ENCODE data around the gene RBL2. TPM values are rescaled to one million over a fixed set of nuclear protein-coding genes. Genes with fewer than 3 reads are reported as not detected.

The RBL2 gene
- total and polyA plus RNA-seq, 7 experiments from 2014 or later, result 158 to 452 (median 253) TPM

GRCh38 chr16:53456625-53457024 is 22.4 kb downstream of the RBL2 start:
- POLR2A ChIA-PET, result interaction anchor here (0.8 to 18.1 kb wide), 17 partner anchors 8 to 83 kb away, joined by 3 to 517 read pairs (median 7); partner anchors contain the start of genes AKTIP and RBL2
- peak overlapping the region; percentile 88 to 99 (median 96) for H3K27ac Mint-ChIP-seq
- Histone ChIP-seq H3K4me1 (ENCODE audit: control insufficient read depth in 2 of 2, insufficient read depth in 2 of 2, low read length in 2 of 2) (peaks cover 75 to 84% of the 10 kb centered on the region in 2 donors), H3K27ac (ENCODE audit: low read depth, low read length) (peak overlapping the region; percentile 65), H3K9me3 (ENCODE audit: control insufficient read depth in 2 of 3, low read length in 3 of 3) (no peaks in the 10 kb centered on the region), H3K36me3 (ENCODE audit: control insufficient read depth in 2 of 3, insufficient read depth in 3 of 3, low read length in 3 of 3) (peaks cover 9 to 27% (median 18%) of the 10 kb centered on the region in 3 experiments), H3K27me3 (ENCODE audit: control insufficient read depth in 2 of 2, insufficient read depth in 2 of 2, low read length in 2 of 2) (no peaks in the 10 kb centered on the region), H3K4me3 (ENCODE audit: low read length) (peak overlapping the region; percentile 38)
- intact Hi-C loops (cut with micrococcal nuclease), result loop anchor here (1.0 to 5.0 kb wide), 10 partner anchors 9 to 326 kb away; partner anchors contain the start of genes AKTIP (in 2 of the 2), FTO (in 1 of the 2) and RPGRIP1L (in 1 of the 2)
- H3K27me3 Mint-ChIP-seq, result peaks cover 0 to 2% (median 0%) of the 10 kb centered on the region in 5 donors
- H3K9me3 Mint-ChIP-seq, result peaks cover 0 to 3% (median 0%) of the 10 kb centered on the region in 11 donors
- H3K36me3 Mint-ChIP-seq, result peaks cover 6 to 72% (median 56%) of the 10 kb centered on the region in 5 donors
- CTCF ChIA-PET, result interaction anchor here (1.0 to 3.8 kb wide), 4 partner anchors 9 to 32 kb away, joined by 3 to 41 read pairs (median 4); partner anchors contain the start of gene RBL2
- H3K4me1 Mint-ChIP-seq, result peaks cover 55 to 100% (median 88%) of the 10 kb centered on the region in 7 donors
- DNase-seq (peak in 7 of 9 donors; percentile 74 to 93 (median 88)), ATAC-seq (peak; percentile 81)
- peak overlapping the region; percentile 80 to 93 (median 88) for H3K4me3 Mint-ChIP-seq

GRCh38 chr16:53457670-53458069 is 23.4 kb downstream of the RBL2 start:
- H3K9me3 ChIP-seq (ENCODE audit: control insufficient read depth in 2 of 3, low read length in 3 of 3), result no peaks in the 10 kb centered on the region
- H3K27ac ChIP-seq (ENCODE audit: low read depth, low read length), result peak overlapping the region; percentile 65
- peaks cover 0 to 3% (median 0%) of the 10 kb centered on the region in 11 donors for H3K9me3 Mint-ChIP-seq
- DNase-seq (peak; percentile 13 to 94 (median 89)), ATAC-seq (peak; percentile 91)
- H3K4me3 Mint-ChIP-seq, result peak overlapping the region; percentile 80 to 93 (median 88)
- CTCF ChIA-PET, result interaction anchor here (1.2 to 3.8 kb wide), 2 partner anchors 21 to 33 kb away, joined by 3 to 41 read pairs; partner anchors contain the start of gene RBL2
- peak overlapping the region; percentile 88 to 99 (median 96) for H3K27ac Mint-ChIP-seq
- intact Hi-C loops (cut with micrococcal nuclease), result loop anchor here (1.0 to 5.0 kb wide), 11 partner anchors 8 to 327 kb away; partner anchors contain the start of genes AKTIP (in 2 of the 2), FTO (in 1 of the 2) and RPGRIP1L (in 1 of the 2)
- H3K27me3 ChIP-seq (ENCODE audit: control insufficient read depth in 2 of 2, insufficient read depth in 2 of 2, low read length in 2 of 2), result no peaks in the 10 kb centered on the region
- POLR2A ChIA-PET, result interaction anchor here (0.6 to 18.1 kb wide), 22 partner anchors 11 to 141 kb away, joined by 3 to 517 read pairs (median 6); partner anchors contain the start of genes AKTIP and RBL2
- peaks cover 6 to 71% (median 64%) of the 10 kb centered on the region in 5 donors for H3K36me3 Mint-ChIP-seq
- H3K4me3 ChIP-seq (ENCODE audit: low read length), result peak overlapping the region; percentile 38
- H3K4me1 ChIP-seq (ENCODE audit: control insufficient read depth in 2 of 2, insufficient read depth in 2 of 2, low read length in 2 of 2), result peaks cover 79 to 81% of the 10 kb centered on the region in 2 donors
- H3K4me1 Mint-ChIP-seq, result peaks cover 57 to 100% (median 89%) of the 10 kb centered on the region in 7 donors
- H3K27me3 Mint-ChIP-seq, result peaks cover 0 to 2% (median 0%) of the 10 kb centered on the region in 5 donors
- peaks cover 11 to 32% (median 26%) of the 10 kb centered on the region in 3 experiments for H3K36me3 ChIP-seq (ENCODE audit: control insufficient read depth in 2 of 3, insufficient read depth in 3 of 3, low read length in 3 of 3)

GRCh38 chr16:53458635-53459034 is 24.4 kb downstream of the RBL2 start:
- Histone ChIP-seq H3K36me3 (ENCODE audit: control insufficient read depth in 2 of 3, insufficient read depth in 3 of 3, low read length in 3 of 3) (peaks cover 11 to 32% (median 29%) of the 10 kb centered on the region in 3 experiments), H3K27me3 (ENCODE audit: control insufficient read depth in 2 of 2, insufficient read depth in 2 of 2, low read length in 2 of 2) (no peaks in the 10 kb centered on the region), H3K27ac (ENCODE audit: low read depth, low read length) (peak overlapping the region; percentile 65), H3K4me1 (ENCODE audit: control insufficient read depth in 2 of 2, insufficient read depth in 2 of 2, low read length in 2 of 2) (peaks cover 70 to 76% of the 10 kb centered on the region in 2 donors), H3K4me3 (ENCODE audit: low read length) (peak overlapping the region; percentile 8), H3K9me3 (ENCODE audit: control insufficient read depth in 2 of 3, low read length in 3 of 3) (no peaks in the 10 kb centered on the region)
- Mint-ChIP-seq H3K27me3 (peaks cover 0 to 2% (median 0%) of the 10 kb centered on the region in 5 donors), H3K4me1 (peaks cover 59 to 100% (median 88%) of the 10 kb centered on the region in 7 donors), H3K36me3 (peaks cover 6 to 74% (median 71%) of the 10 kb centered on the region in 5 donors), H3K27ac (peak overlapping the region; percentile 88 to 99 (median 96)), H3K9me3 (peaks cover 0 to 3% (median 0%) of the 10 kb centered on the region in 11 donors), H3K4me3 (peak overlapping the region; percentile 64 to 93 (median 87))
- intact Hi-C loops (cut with micrococcal nuclease), result loop anchor here (1.0 to 5.0 kb wide), 2 partner anchors 12 to 244 kb away; partner anchors contain the start of genes FTO (in 1 of the 2) and RPGRIP1L (in 1 of the 2)
- ChIA-PET POLR2A (interaction anchor here (0.7 to 18.1 kb wide), 10 partner anchors 12 to 90 kb away, joined by 3 to 517 read pairs (median 14); partner anchors contain the start of genes AKTIP and RBL2), CTCF (interaction anchor here (0.7 to 3.8 kb wide), 3 partner anchors 8 to 24 kb away, joined by 3 to 41 read pairs (median 3); partner anchors contain the start of gene RBL2)
- no peak for DNase-seq
- ATAC-seq, result no peak

GRCh38 chr16:53465606-53466280 is 31.5 kb downstream of the RBL2 start:
- no peak for DNase-seq
- no peak for ATAC-seq
- H3K27me3 ChIP-seq (ENCODE audit: control insufficient read depth in 2 of 2, insufficient read depth in 2 of 2, low read length in 2 of 2), result no peaks in the 10 kb centered on the region
- H3K9me3 ChIP-seq (ENCODE audit: control insufficient read depth in 2 of 3, low read length in 3 of 3), result no peaks in the 10 kb centered on the region
- Mint-ChIP-seq H3K4me1 (peaks cover 15 to 73% (median 54%) of the 10 kb centered on the region in 7 donors), H3K36me3 (peaks cover 2 to 62% (median 42%) of the 10 kb centered on the region in 5 donors), H3K27me3 (no peaks in the 10 kb centered on the region), H3K4me3 (peak overlapping the region in 8 of 10 donors; percentile 19 to 70 (median 48)), H3K9me3 (no peaks in the 10 kb centered on the region), H3K27ac (peak overlapping the region in 8 of 9 donors; percentile 24 to 94 (median 77))
- POLR2A ChIA-PET, result interaction anchor here (0.7 to 1.7 kb wide), 5 partner anchors 10 to 30 kb away, joined by 3 to 8 read pairs (median 4); no protein-coding TSS in a partner anchor
- peaks cover 14 to 36% of the 10 kb centered on the region in 2 donors for H3K4me1 ChIP-seq (ENCODE audit: control insufficient read depth in 2 of 2, insufficient read depth in 2 of 2, low read length in 2 of 2)
- H3K4me3 ChIP-seq (ENCODE audit: low read length), result no peak overlapping the region
- no peak overlapping the region for H3K27ac ChIP-seq (ENCODE audit: low read depth, low read length)
- H3K36me3 ChIP-seq (ENCODE audit: control insufficient read depth in 2 of 3, insufficient read depth in 3 of 3, low read length in 3 of 3), result peaks cover 16 to 61% (median 45%) of the 10 kb centered on the region in 3 experiments
- CTCF ChIA-PET, result interaction anchor here (0.6 kb wide), 1 partner anchor 15 kb away, joined by 4 read pairs; no protein-coding TSS in a partner anchor
- intact Hi-C loops (cut with micrococcal nuclease), result loop anchor here in 1 of 2 donors (1.0 kb wide), 1 partner anchor 8 kb away; no protein-coding TSS in a partner anchor

- Mint-ChIP-seq H3K4me1 (peaks cover 31 to 84% (median 70%) of the 10 kb centered on the region in 7 donors), H3K27ac (peak overlapping the region in 8 of 9 donors; percentile 14 to 90 (median 78)), H3K36me3 (peaks cover 40 to 91% (median 85%) of the 10 kb centered on the region in 5 donors), H3K27me3 (no peaks in the 10 kb centered on the region), H3K4me3 (peak overlapping the region in 8 of 10 donors; percentile 2 to 67 (median 38)), H3K9me3 (peaks cover 0 to 19% (median 0%) of the 10 kb centered on the region in 11 donors)
- no peak for DNase-seq
- H3K27me3 ChIP-seq (ENCODE audit: control insufficient read depth in 2 of 2, insufficient read depth in 2 of 2, low read length in 2 of 2), result no peaks in the 10 kb centered on the region
- intact Hi-C loops (cut with micrococcal nuclease), result loop anchor here in 1 of 2 donors (1.0 kb wide), 1 partner anchor 9 kb away; no protein-coding TSS in a partner anchor
- CTCF ChIA-PET, result no interaction called here
- ATAC-seq, result no peak
- no peak overlapping the region for H3K4me3 ChIP-seq (ENCODE audit: low read length)
- no peak overlapping the region for H3K27ac ChIP-seq (ENCODE audit: low read depth, low read length)
- POLR2A ChIA-PET, result interaction anchor here (0.8 to 3.4 kb wide), 11 partner anchors 9 to 42 kb away, joined by 3 to 16 read pairs (median 5); partner anchors contain the start of gene RBL2
- H3K9me3 ChIP-seq (ENCODE audit: control insufficient read depth in 2 of 3, low read length in 3 of 3), result no peaks in the 10 kb centered on the region
- peaks cover 25 to 84% (median 48%) of the 10 kb centered on the region in 3 experiments for H3K36me3 ChIP-seq (ENCODE audit: control insufficient read depth in 2 of 3, insufficient read depth in 3 of 3, low read length in 3 of 3)
- H3K4me1 ChIP-seq (ENCODE audit: control insufficient read depth in 2 of 2, insufficient read depth in 2 of 2, low read length in 2 of 2), result peaks cover 5 to 20% of the 10 kb centered on the region in 2 donors
Measured at GRCh38 chr16:53476867-53477266, 42.6 kb downstream of the RBL2 start.
